IMR-90 (cell line): ENCODE results near the gene MARS1. TPM values are rescaled to one million over a fixed set of nuclear protein-coding genes. Genes with fewer than 3 reads are reported as not detected.

ENCODE experiments used
- ATAC-seq: fragments of 200-7000 bp; cut with Tn5 transposase; 2 replicates; pipeline ENCODE4 v1.9.1; 2020; ENCODE audit warnings: low read depth, mild to moderate bottlenecking, moderate library complexity
- BruUV-seq: library from RNA; stranded (reverse); fragments of 400-500 nt; replicated peaks from 2 replicates; lab custom pipeline; 2021; lab: Mats Ljungman, UMichigan
- CTCF ChIA-PET: fragments of 300-600 bp; formaldehyde crosslinking; extraction: SDS; loops from one replicate; lab custom pipeline; 2021; ENCODE audit warnings: antibody characterized with exemption; lab: Yijun Ruan, JAX
- POLR2A ChIA-PET: fragments of 300-600 bp; sonication (Branson Sonifier 250); formaldehyde crosslinking; loops from one replicate; lab custom pipeline; 2022; ENCODE audit warnings: antibody characterized with exemption; ENCODE audit not compliant: unreplicated experiment; lab: Charles Lee
- DNase-seq: peaks from one replicate; pipeline ENCODE4 v3.0.0; 2013
- H2AFZ ChIP-seq: replicated peaks from 2 replicates; pipeline ENCODE3; 2013; ENCODE audit warnings: low read length, mild to moderate bottlenecking; ENCODE audit not compliant: poor library complexity
- H2AK5ac ChIP-seq: 2 replicates; pipeline ENCODE4 v1.6.1; 2013; ENCODE audit warnings: low read depth, low read length, inconsistent platforms
- H2AK9ac ChIP-seq: replicated peaks from 2 replicates; pipeline ENCODE3; 2013; ENCODE audit warnings: mild to moderate bottlenecking, low read depth, low read length, moderate library complexity; ENCODE audit not compliant: poor library complexity
- H2BK120ac ChIP-seq: 2 replicates; pipeline ENCODE4 v1.6.1; 2013; ENCODE audit warnings: low read depth, low read length, inconsistent platforms
- H2BK15ac ChIP-seq: 3 replicates; pipeline ENCODE4 v1.6.1; 2013; ENCODE audit warnings: low read depth, low read length, inconsistent platforms
- H2BK20ac ChIP-seq: 2 replicates; pipeline ENCODE4 v1.6.1; 2013; ENCODE audit warnings: low read depth, mild to moderate bottlenecking, inconsistent platforms, low read length, moderate library complexity
- H2BK5ac ChIP-seq: 2 replicates; pipeline ENCODE4 v1.6.1; 2013; ENCODE audit warnings: mild to moderate bottlenecking, low read depth, low read length, inconsistent platforms; ENCODE audit not compliant: poor library complexity, severe bottlenecking
- H3K14ac ChIP-seq: replicated peaks from 2 replicates; pipeline ENCODE4 v1.6.1; 2013; ENCODE audit warnings: low read depth, low read length, inconsistent platforms
- H3K18ac ChIP-seq: 2 replicates; pipeline ENCODE4 v1.6.1; 2013; ENCODE audit warnings: low read depth, low read length, control low read depth
- H3K23ac ChIP-seq: 2 replicates; pipeline ENCODE4 v1.6.1; 2013; ENCODE audit warnings: low read depth, low read length, inconsistent platforms
- H3K27ac ChIP-seq: 2 replicates; pipeline ENCODE4 v1.5.1; 2013; ENCODE audit warnings: mild to moderate bottlenecking, control low read depth, low read length; ENCODE audit not compliant: insufficient read depth
- H3K27me3 ChIP-seq: 2 replicates; pipeline ENCODE4 v1.6.1; 2013; ENCODE audit warnings: low read length; ENCODE audit not compliant: control insufficient read depth, insufficient read depth
- H3K36me3 ChIP-seq: 2 replicates; pipeline ENCODE4 v1.6.1; 2013; ENCODE audit warnings: low read length, mixed read lengths; ENCODE audit not compliant: control insufficient read depth, insufficient read depth
- H3K4ac ChIP-seq: 2 replicates; pipeline ENCODE4 v1.6.1; 2013; ENCODE audit warnings: low read depth, low read length, inconsistent platforms
- H3K4me1 ChIP-seq: 2 replicates; pipeline ENCODE4 v1.6.1; 2013; ENCODE audit warnings: low read length, mixed read lengths; ENCODE audit not compliant: control insufficient read depth, insufficient read depth
- H3K4me2 ChIP-seq: 2 replicates; pipeline ENCODE4 v1.6.1; 2013; ENCODE audit warnings: low read depth, mild to moderate bottlenecking, control low read depth, low read length, moderate library complexity
- H3K4me3 ChIP-seq: 2 replicates; pipeline ENCODE4 v1.5.1; 2013; ENCODE audit warnings: low read depth, mild to moderate bottlenecking, control low read depth, low read length, moderate library complexity; ENCODE audit not compliant: insufficient read depth
- H3K56ac ChIP-seq: 2 replicates; pipeline ENCODE4 v1.6.1; 2013; ENCODE audit warnings: low read length, inconsistent platforms; ENCODE audit not compliant: insufficient read depth; ENCODE audit errors: extremely low read depth
- H3K79me1 ChIP-seq, 2 experiments: 2 replicates each; pipeline ENCODE4 v1.6.1; 2013; ENCODE audit warnings: low read length in 2 of 2, inconsistent platforms in 1 of 2, low read depth in 1 of 2
- H3K9ac ChIP-seq: 2 replicates; pipeline ENCODE4 v1.6.1; 2013; ENCODE audit warnings: low read depth, low read length, control low read depth
- H3K9me1 ChIP-seq: 2 replicates; pipeline ENCODE4 v1.6.1; 2013; ENCODE audit warnings: low read length, inconsistent platforms; ENCODE audit not compliant: insufficient read depth
- H3K9me3 ChIP-seq: 2 replicates; pipeline ENCODE4 v1.6.1; 2013; ENCODE audit warnings: low read length; ENCODE audit not compliant: control insufficient read depth, insufficient read depth
- H4K20me1 ChIP-seq: 2 replicates; pipeline ENCODE4 v1.6.1; 2013; ENCODE audit warnings: low read length, inconsistent platforms; ENCODE audit not compliant: insufficient read depth
- H4K5ac ChIP-seq: 2 replicates; pipeline ENCODE4 v1.6.1; 2013; ENCODE audit warnings: mild to moderate bottlenecking, low read depth, low read length, control low read depth
- H4K8ac ChIP-seq, 2 experiments: 2 replicates each; pipeline ENCODE4 v1.6.1; 2013; ENCODE audit warnings: low read depth in 2 of 2, low read length in 2 of 2, control low read depth in 1 of 2, inconsistent platforms in 1 of 2
- H4K91ac ChIP-seq: 2 replicates; pipeline ENCODE4 v1.6.1; 2013; ENCODE audit warnings: low read depth, low read length, inconsistent platforms; ENCODE audit not compliant: insufficient read depth
- BHLHE40 ChIP-seq: fragments of 150-350 bp; IDR thresholded peaks from 2 replicates; pipeline ENCODE4 v1.6.1; 2016; ENCODE audit warnings: mild to moderate bottlenecking, low read depth, low read length
- CEBPB ChIP-seq: IDR thresholded peaks from 2 replicates; pipeline ENCODE4 v1.6.1; 2012; ENCODE audit warnings: low read depth, low read length, improper control_type of control experiment
- CHD1 ChIP-seq: IDR thresholded peaks from 2 replicates; pipeline ENCODE4 v1.6.1; 2012; ENCODE audit warnings: low read depth, low read length, improper control_type of control experiment
- FOS ChIP-seq: fragments of 150-350 bp; IDR thresholded peaks from 2 replicates; pipeline ENCODE4 v1.6.1; 2016; ENCODE audit warnings: low read depth, low read length
- MAFK ChIP-seq: IDR thresholded peaks from 2 replicates; pipeline ENCODE4 v1.6.1; 2012; ENCODE audit warnings: low read depth, low read length, improper control_type of control experiment
- MAZ ChIP-seq: IDR thresholded peaks from 2 replicates; pipeline ENCODE4 v1.6.1; 2012; ENCODE audit warnings: low read depth, mild to moderate bottlenecking, low read length, improper control_type of control experiment, moderate library complexity, borderline replicate concordance
- MXI1 ChIP-seq: IDR thresholded peaks from 2 replicates; pipeline ENCODE4 v1.6.1; 2012; ENCODE audit warnings: low read depth, mild to moderate bottlenecking, low read length, moderate library complexity, borderline replicate concordance
- NFE2L2 ChIP-seq: fragments of 150-350 bp; IDR thresholded peaks from 2 replicates; pipeline ENCODE4 v1.6.1; 2016; ENCODE audit warnings: low read depth, mild to moderate bottlenecking, low read length
- POLR2A ChIP-seq: IDR thresholded peaks from 2 replicates; pipeline ENCODE4 v1.6.1; 2012; ENCODE audit warnings: mild to moderate bottlenecking, low read depth, low read length
- RAD21 ChIP-seq: IDR thresholded peaks from 2 replicates; pipeline ENCODE4 v1.6.1; 2012; ENCODE audit warnings: low read length, improper control_type of control experiment
- RCOR1 ChIP-seq: IDR thresholded peaks from 2 replicates; pipeline ENCODE4 v1.6.1; 2012; ENCODE audit warnings: mild to moderate bottlenecking, low read length, improper control_type of control experiment; ENCODE audit not compliant: insufficient replicate concordance
- RFX5 ChIP-seq: IDR thresholded peaks from 2 replicates; pipeline ENCODE4 v1.8.0; 2012; ENCODE audit warnings: low read depth, mild to moderate bottlenecking, low read length, moderate library complexity
- SMC3 ChIP-seq: fragments of 150-350 bp; IDR thresholded peaks from 2 replicates; pipeline ENCODE4 v1.6.1; 2016; ENCODE audit warnings: low read depth, mild to moderate bottlenecking, antibody characterized with exemption, low read length, moderate library complexity
- WGBS, 2 experiments: methylation state at CpG; one replicate each; pipeline versions ENCODE4 v1.1.5 to v1.1.7; 2013; ENCODE audit warnings: missing lambda C conversion rate in 2 of 2; ENCODE audit not compliant: insufficient read length in 1 of 2; ENCODE audit errors: extremely low coverage in 2 of 2; 5-methylcytosine and 5-hydroxymethylcytosine counted together
- dilution Hi-C: fragments of 300-500 bp; cut with HindIII; formaldehyde crosslinking; loops from one replicate; pipeline ENCODE4 v1.14.3; 2018; ENCODE audit warnings: low sequenced_read_pairs; ENCODE audit not compliant: unreplicated experiment
- in situ Hi-C: fragments of 300-500 bp; cut with MboI; formaldehyde crosslinking; loops from 3 replicates; pipeline ENCODE4 v1.14.3; 2019; ENCODE audit warnings: low sequenced_read_pairs, inconsistent platforms, mixed read lengths
- intact Hi-C: fragments of 100-400 bp; cut with micrococcal nuclease; formaldehyde crosslinking; loops from 2 replicates; pipeline ENCODE4 v1.10.0; 2022
- polyA plus RNA-seq, 3 experiments: library from polyadenylated mRNA; depleted of rRNA; stranded (reverse); fragments of >200 nt; gene quantifications; 2 replicates each; pipeline ENCODE4 v1.2.3, GENCODE V29; 2012; ENCODE audit warnings: low replicate concordance in 1 of 3
- total RNA-seq: library from RNA; depleted of rRNA; stranded (reverse); fragments of >200 nt; gene quantifications from 2 replicates; pipeline ENCODE4 v1.2.3, GENCODE V29; 2012
- TF ChIP-seq, protein P1 (sequence below): fragments of 150-350 bp; IDR thresholded peaks from 2 replicates; pipeline ENCODE4 v1.6.1; 2017; ENCODE audit warnings: mild to moderate bottlenecking, antibody characterized with exemption, low read length, low read depth
- TF ChIP-seq, protein P2 (sequence below): fragments of 150-350 bp; IDR thresholded peaks from 2 replicates; pipeline ENCODE4 v1.6.1; 2016; ENCODE audit warnings: low read depth, mild to moderate bottlenecking, low read length, moderate library complexity, borderline replicate concordance
- TF ChIP-seq, protein P3 (sequence below): conservative IDR thresholded peaks from 2 replicates; pipeline ENCODE4 v1.5.1; 2012; ENCODE audit warnings: mild to moderate bottlenecking, low read depth, low read length, improper control_type of control experiment

The MARS1 gene
- total and polyA plus RNA-seq, 2 of the 4 experiments (the other 2 are of a cell fraction): 156 to 164 TPM

DNA sequence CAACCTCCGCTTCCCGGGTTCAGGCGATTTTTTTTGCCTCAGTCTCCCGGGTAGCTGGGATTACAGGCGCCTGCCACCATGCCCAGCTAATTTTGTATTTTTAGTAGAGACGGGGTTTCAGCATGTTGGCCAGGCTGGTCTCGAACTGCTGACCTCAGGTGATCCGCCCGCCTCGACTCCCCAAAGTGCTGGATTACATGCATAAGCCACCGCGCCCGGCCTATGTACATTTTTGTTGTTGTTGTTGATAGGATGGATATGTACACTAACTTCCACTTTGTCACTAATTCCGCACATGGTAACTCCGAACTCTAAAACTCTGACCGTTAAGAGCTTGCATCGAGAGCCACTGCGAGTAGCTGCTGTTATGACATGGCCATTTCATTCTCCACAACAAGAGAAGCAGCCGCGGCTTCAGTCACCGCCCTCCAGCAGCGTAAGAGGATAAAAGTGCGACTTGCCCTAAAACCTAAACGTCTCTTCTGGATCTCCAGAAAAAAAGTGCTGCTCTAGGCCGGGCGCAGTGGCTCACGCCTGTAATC, 742 bp upstream of the MARS1 start:
- Histone ChIP-seq H2AFZ (peak overlapping the region; percentile 97), H3K4ac (peak overlapping the region; percentile 75), H2BK5ac (peak overlapping the region; percentile 48), H3K56ac (no peak overlapping the region), H2AK9ac (peak overlapping the region; percentile 83), H3K36me3 (peaks cover 22% of the 10 kb centered on the region), H3K27me3 (no peaks in the 10 kb centered on the region), H2AK5ac (peak overlapping the region; percentile 86), H3K4me3 (no peak overlapping the region), H4K91ac (peak overlapping the region; percentile 83; the same call in 1 of the 2 replicates), H3K27ac (no peak overlapping the region; the same call in 1 of the 2 replicates), H2BK20ac (no peak overlapping the region), H2BK15ac (no peak overlapping the region; the same call in 2 of the 3 replicates), H4K5ac (peak overlapping the region; percentile 96), H3K14ac (no peak overlapping the region), H3K18ac (no peak overlapping the region), H3K9ac (no peak overlapping the region), H3K79me1 (peaks cover 28 to 43% of the 10 kb centered on the region in 2 experiments), H4K8ac (peak overlapping the region; percentile 93 to 95), H3K9me3 (no peaks in the 10 kb centered on the region), H3K23ac (no peak overlapping the region), H4K20me1 (peaks cover 16% of the 10 kb centered on the region; the same call in 1 of the 2 replicates), H2BK120ac (0 out of 2 replicates have a peak overlapping the region, but pooled peaks have one; percentile 34), H3K9me1 (peaks cover 15% of the 10 kb centered on the region), H3K4me2 (peak overlapping the region; percentile 53; the same call in 1 of the 2 replicates), H3K4me1 (peaks cover 8% of the 10 kb centered on the region)
- intact Hi-C loops: no loop called here
- ATAC-seq (no peak), DNase-seq (no peak)
- dilution Hi-C loops: no loop called here
- ChIA-PET CTCF (no interaction called here), POLR2A (no interaction called here)
- no TSS peak for BruUV-seq
- in situ Hi-C loops: no loop called here
- TF ChIP-seq MAFK (no peak), RAD21 (no peak), RFX5 (no peak), CEBPB (no peak), MAZ (no peak), CHD1 (no peak), POLR2A (no peak), BHLHE40 (no peak), SMC3 (no peak), NFE2L2 (no peak), RCOR1 (no peak), FOS (no peak), MXI1 (no peak)
- TF ChIP-seq, protein P1, sequence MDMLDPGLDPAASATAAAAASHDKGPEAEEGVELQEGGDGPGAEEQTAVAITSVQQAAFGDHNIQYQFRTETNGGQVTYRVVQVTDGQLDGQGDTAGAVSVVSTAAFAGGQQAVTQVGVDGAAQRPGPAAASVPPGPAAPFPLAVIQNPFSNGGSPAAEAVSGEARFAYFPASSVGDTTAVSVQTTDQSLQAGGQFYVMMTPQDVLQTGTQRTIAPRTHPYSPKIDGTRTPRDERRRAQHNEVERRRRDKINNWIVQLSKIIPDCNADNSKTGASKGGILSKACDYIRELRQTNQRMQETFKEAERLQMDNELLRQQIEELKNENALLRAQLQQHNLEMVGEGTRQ: no peak
- TF ChIP-seq, protein P2, sequence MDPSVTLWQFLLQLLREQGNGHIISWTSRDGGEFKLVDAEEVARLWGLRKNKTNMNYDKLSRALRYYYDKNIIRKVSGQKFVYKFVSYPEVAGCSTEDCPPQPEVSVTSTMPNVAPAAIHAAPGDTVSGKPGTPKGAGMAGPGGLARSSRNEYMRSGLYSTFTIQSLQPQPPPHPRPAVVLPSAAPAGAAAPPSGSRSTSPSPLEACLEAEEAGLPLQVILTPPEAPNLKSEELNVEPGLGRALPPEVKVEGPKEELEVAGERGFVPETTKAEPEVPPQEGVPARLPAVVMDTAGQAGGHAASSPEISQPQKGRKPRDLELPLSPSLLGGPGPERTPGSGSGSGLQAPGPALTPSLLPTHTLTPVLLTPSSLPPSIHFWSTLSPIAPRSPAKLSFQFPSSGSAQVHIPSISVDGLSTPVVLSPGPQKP: no peak
- TF ChIP-seq, protein P3, sequence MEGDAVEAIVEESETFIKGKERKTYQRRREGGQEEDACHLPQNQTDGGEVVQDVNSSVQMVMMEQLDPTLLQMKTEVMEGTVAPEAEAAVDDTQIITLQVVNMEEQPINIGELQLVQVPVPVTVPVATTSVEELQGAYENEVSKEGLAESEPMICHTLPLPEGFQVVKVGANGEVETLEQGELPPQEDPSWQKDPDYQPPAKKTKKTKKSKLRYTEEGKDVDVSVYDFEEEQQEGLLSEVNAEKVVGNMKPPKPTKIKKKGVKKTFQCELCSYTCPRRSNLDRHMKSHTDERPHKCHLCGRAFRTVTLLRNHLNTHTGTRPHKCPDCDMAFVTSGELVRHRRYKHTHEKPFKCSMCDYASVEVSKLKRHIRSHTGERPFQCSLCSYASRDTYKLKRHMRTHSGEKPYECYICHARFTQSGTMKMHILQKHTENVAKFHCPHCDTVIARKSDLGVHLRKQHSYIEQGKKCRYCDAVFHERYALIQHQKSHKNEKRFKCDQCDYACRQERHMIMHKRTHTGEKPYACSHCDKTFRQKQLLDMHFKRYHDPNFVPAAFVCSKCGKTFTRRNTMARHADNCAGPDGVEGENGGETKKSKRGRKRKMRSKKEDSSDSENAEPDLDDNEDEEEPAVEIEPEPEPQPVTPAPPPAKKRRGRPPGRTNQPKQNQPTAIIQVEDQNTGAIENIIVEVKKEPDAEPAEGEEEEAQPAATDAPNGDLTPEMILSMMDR: no peak
- 76% methylated on average over 10 of the region's 27 CpGs; no CpG with 5 or more reads in 1 of the 2 experiments for WGBS, 2 experiments
